ENCODE results near the gene LY6G6D.

Gene LY6G6D

GRCh38 chr6:31719001-31719400 is 3.9 kb downstream of the LY6G6D start:
- no peaks in the 10 kb centered on the region for H3K9me2 ChIP-seq (replicated peaks; ENCODE audit: control insufficient read depth, low read length)
- H3K27me3 ChIP-seq (ENCODE audit: control insufficient read depth, low read length): peaks cover 19% of the 10 kb centered on the region
- no peaks in the 10 kb centered on the region for H4K20me1 ChIP-seq (ENCODE audit: control insufficient read depth, insufficient read depth, low read depth, low read length)
- H3K79me2 ChIP-seq (ENCODE audit: control insufficient read depth, low read length): no peaks in the 10 kb centered on the region
- no peaks in the 10 kb centered on the region for H3K36me3 ChIP-seq (ENCODE audit: control insufficient read depth, low read length)
- H3F3A ChIP-seq (ENCODE audit: control insufficient read depth, insufficient read depth): no peaks in the 10 kb centered on the region
- H3K27ac ChIP-seq (ENCODE audit: low read depth, low read length): no peak overlapping the region
- no peaks in the 10 kb centered on the region for H3K4me1 ChIP-seq (ENCODE audit: control insufficient read depth, low read length)
- no peaks in the 10 kb centered on the region for H3K9me3 ChIP-seq (ENCODE audit: control insufficient read depth, insufficient read depth, low read length)
- no peak for TF ChIP-seq CTCF (IDR thresholded peaks at IDR 0.05; ENCODE audit: low read depth, low read length, poor library complexity, severe bottlenecking)
- no peak for TF ChIP-seq EZH2phosphoT487 (IDR thresholded peaks at IDR 0.05; ENCODE audit: borderline replicate concordance, low read length)
- no peak overlapping the region for H3K4me3 ChIP-seq (ENCODE audit: low read length)
- H3K4me2 ChIP-seq (ENCODE audit: low read length): no peak overlapping the region

DNA sequence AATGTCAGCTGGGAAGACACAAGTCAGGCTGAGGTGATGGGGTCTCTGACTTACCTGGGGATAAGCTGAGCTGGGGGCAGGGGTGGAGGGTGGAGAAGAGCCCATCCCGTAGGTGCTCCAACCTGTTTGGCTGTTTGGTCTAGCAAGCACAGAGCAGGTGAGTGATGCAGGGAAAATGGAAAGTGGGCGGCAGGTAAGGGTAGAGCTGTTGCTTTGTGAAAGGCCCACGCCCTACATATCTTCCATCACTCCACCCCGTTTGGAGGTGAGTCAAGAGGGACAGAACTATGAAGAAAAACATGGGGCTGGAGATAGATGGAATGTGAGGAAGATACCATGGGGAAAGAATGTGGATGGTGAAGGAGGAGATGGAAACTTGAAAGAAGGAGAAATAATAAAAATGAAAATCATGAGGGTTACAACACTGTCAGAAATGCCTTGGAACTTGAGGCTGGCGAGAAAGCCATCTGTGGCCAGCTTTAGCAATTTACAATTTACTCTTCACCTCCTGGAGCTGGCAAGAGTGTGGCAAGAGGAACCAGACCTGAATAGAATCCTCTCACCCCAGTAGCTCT is 5.1 kb downstream of the LY6G6D start:
- TF ChIP-seq CTCF (IDR thresholded peaks at IDR 0.05; ENCODE audit: low read depth, low read length, poor library complexity, severe bottlenecking): no peak
- TF ChIP-seq EZH2phosphoT487 (IDR thresholded peaks at IDR 0.05; ENCODE audit: borderline replicate concordance, low read length): no peak
- Histone ChIP-seq H3K27ac (ENCODE audit: low read depth, low read length) (no peak overlapping the region), H3K4me2 (ENCODE audit: low read length) (no peak overlapping the region), H3K9me3 (ENCODE audit: control insufficient read depth, insufficient read depth, low read length) (no peaks in the 10 kb centered on the region), H3K36me3 (ENCODE audit: control insufficient read depth, low read length) (no peaks in the 10 kb centered on the region), H3F3A (ENCODE audit: control insufficient read depth, insufficient read depth) (no peaks in the 10 kb centered on the region), H3K4me1 (ENCODE audit: control insufficient read depth, low read length) (no peaks in the 10 kb centered on the region), H4K20me1 (ENCODE audit: control insufficient read depth, insufficient read depth, low read depth, low read length) (no peaks in the 10 kb centered on the region), H3K27me3 (ENCODE audit: control insufficient read depth, low read length) (peaks cover 10% of the 10 kb centered on the region; the same call in 1 of the 2 replicates), H3K79me2 (ENCODE audit: control insufficient read depth, low read length) (no peaks in the 10 kb centered on the region), H3K9me2 (replicated peaks; ENCODE audit: control insufficient read depth, low read length) (no peaks in the 10 kb centered on the region), H3K4me3 (ENCODE audit: low read length) (no peak overlapping the region)

DNA sequence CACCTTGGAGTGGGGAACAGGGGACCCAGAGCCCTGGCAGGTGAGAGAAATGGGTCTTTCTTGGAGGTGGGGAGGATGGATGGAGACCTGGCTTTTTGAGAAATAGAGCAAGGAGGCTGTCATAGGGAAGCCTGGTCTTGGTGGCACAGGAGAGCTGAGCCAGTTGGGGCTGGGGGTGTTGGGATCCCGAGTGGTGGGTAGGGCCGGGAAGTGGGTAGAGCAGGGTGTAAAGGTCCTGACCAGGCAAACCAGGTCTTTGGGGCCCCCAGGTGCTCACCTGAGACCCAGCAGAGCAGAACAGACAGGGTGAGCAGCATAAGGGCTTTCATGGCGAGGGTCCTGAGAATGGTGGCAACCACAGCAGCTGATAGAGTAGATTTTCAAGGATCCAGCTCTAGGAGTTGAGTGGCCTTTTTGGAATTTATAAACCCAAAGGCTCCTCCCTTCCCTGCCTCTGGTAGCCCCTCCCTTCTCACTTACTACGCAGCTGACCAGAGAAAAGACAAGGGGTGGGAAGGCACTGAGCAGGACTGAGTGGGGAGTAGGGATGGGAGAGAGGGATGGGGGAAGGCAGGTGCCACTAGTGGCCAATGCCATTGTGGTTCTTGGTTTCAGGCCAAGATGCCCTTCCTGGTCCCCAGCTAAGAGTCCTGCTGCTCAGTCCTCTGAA is 6.3 kb downstream of the LY6G6D start, which contains the start of gene LY6G6C:
TSS of gene LY6G6C (minus strand) at position 396 of the 670 bp plus-strand sequence. CDS start at position 329, 67 bp downstream.
- Histone ChIP-seq H3K27ac (ENCODE audit: low read depth, low read length) (no peak within 1 kb of the TSS), H3K9me3 (ENCODE audit: control insufficient read depth, insufficient read depth, low read length) (no peaks in the 10 kb centered on the region)
- TF ChIP-seq CTCF (IDR thresholded peaks at IDR 0.05; ENCODE audit: low read depth, low read length, poor library complexity, severe bottlenecking) (no peak), EZH2phosphoT487 (IDR thresholded peaks at IDR 0.05; ENCODE audit: borderline replicate concordance, low read length) (no peak)

More for the DNA sequence above, 6.3 kb downstream of the LY6G6D start, which contains the start of gene LY6G6C:
- Histone ChIP-seq H3K4me2 (ENCODE audit: low read length) (no peak within 1 kb of the TSS), H3K27me3 (ENCODE audit: control insufficient read depth, low read length) (peaks cover 10% of the 10 kb centered on the region; the same call in 1 of the 2 replicates), H3F3A (ENCODE audit: control insufficient read depth, insufficient read depth) (no peaks in the 10 kb centered on the region), H3K36me3 (ENCODE audit: control insufficient read depth, low read length) (peaks cover 3% of the 10 kb centered on the region), H3K4me1 (ENCODE audit: control insufficient read depth, low read length) (no peaks in the 10 kb centered on the region), H3K4me3 (ENCODE audit: low read length) (no peak within 1 kb of the TSS), H4K20me1 (ENCODE audit: control insufficient read depth, insufficient read depth, low read depth, low read length) (no peaks in the 10 kb centered on the region), H3K79me2 (ENCODE audit: control insufficient read depth, low read length) (no peaks in the 10 kb centered on the region), H3K9me2 (replicated peaks; ENCODE audit: control insufficient read depth, low read length) (no peaks in the 10 kb centered on the region)
